Common myeloid progenitor, CD34-positive (primary cell): Measurements from ENCODE around the gene ARHGEF4.

Source experiments
- CTCF ChIA-PET: fragments of 350-600 bp; sonication (Branson Sonifier 250); formaldehyde crosslinking; loops from one replicate; lab custom pipeline; 2021; ENCODE audit warnings: antibody characterized with exemption; lab: Charles Lee
- POLR2A ChIA-PET: fragments of 350-600 bp; sonication (Branson Sonifier 250); formaldehyde crosslinking; loops from one replicate; lab custom pipeline; 2021; ENCODE audit warnings: antibody characterized with exemption; lab: Charles Lee
- DNase-seq, 3 donors: peaks; one replicate each; pipeline versions ENCODE4 v3.0.0 to v3.0.0-alpha.2; 2013
- H3K27ac ChIP-seq, 2 experiments: 1 replicate in 1 of 2; 2 replicates in 1 of 2; pipeline ENCODE4 v1.7.0; 2013; ENCODE audit warnings: inconsistent platforms in 2 of 2, low read length in 2 of 2, mild to moderate bottlenecking in 2 of 2, low read depth in 1 of 2, moderate library complexity in 1 of 2; ENCODE audit not compliant: severe bottlenecking in 2 of 2, insufficient read depth in 1 of 2, poor library complexity in 1 of 2
- H3K27me3 ChIP-seq, 5 experiments: replicated peaks in 2 of 5; 1 replicate in 3 of 5; 2 replicates in 2 of 5; pipeline versions ENCODE4 v1.6.1 to v1.7.0; 2013; ENCODE audit warnings: low read length in 4 of 5, mild to moderate bottlenecking in 2 of 5, moderate library complexity in 2 of 5, inconsistent platforms in 1 of 5; ENCODE audit not compliant: insufficient read depth in 5 of 5, control insufficient read depth in 4 of 5
- H3K36me3 ChIP-seq, 4 experiments: 1 replicate in 2 of 4; 2 replicates in 2 of 4; pipeline versions ENCODE4 v1.6.1 to v1.7.0; 2013; ENCODE audit warnings: low read length in 3 of 4, control low read depth in 1 of 4, mild to moderate bottlenecking in 1 of 4; ENCODE audit not compliant: control insufficient read depth in 4 of 4, insufficient read depth in 4 of 4
- H3K4me1 ChIP-seq, 4 experiments: 1 replicate in 3 of 4; 2 replicates in 1 of 4; pipeline versions ENCODE4 v1.6.1 to v1.7.1; 2013; ENCODE audit warnings: low read length in 3 of 4, mild to moderate bottlenecking in 3 of 4, control low read depth in 1 of 4, inconsistent platforms in 1 of 4, moderate library complexity in 1 of 4; ENCODE audit not compliant: control insufficient read depth in 4 of 4, insufficient read depth in 4 of 4; ENCODE audit errors: control extremely low read depth in 1 of 4
- H3K4me3 ChIP-seq, 7 experiments: 1 replicate in 4 of 7; 2 replicates in 3 of 7; pipeline versions ENCODE4 v1.5.1 to v1.7.0; 2013; ENCODE audit warnings: mild to moderate bottlenecking in 7 of 7, low read length in 6 of 7, moderate library complexity in 6 of 7, inconsistent platforms in 2 of 7, low read depth in 2 of 7, control low read depth in 1 of 7; ENCODE audit not compliant: insufficient read depth in 4 of 7, control insufficient read depth in 1 of 7; ENCODE audit errors: extremely low read depth in 1 of 7
- H3K9me3 ChIP-seq, 5 experiments: 1 replicate in 4 of 5; 2 replicates in 1 of 5; pipeline versions ENCODE4 v1.6.1 to v1.7.1; 2013; ENCODE audit warnings: low read length in 4 of 5, mild to moderate bottlenecking in 2 of 5, inconsistent platforms in 1 of 5, low read depth in 1 of 5, moderate library complexity in 1 of 5; ENCODE audit not compliant: control insufficient read depth in 4 of 5, insufficient read depth in 2 of 5; ENCODE audit errors: control extremely low read depth in 1 of 5
- WGBS: methylation state at CpG from one replicate; pipeline ENCODE4 v1.1.5; 2013; ENCODE audit not compliant: insufficient coverage; 5-methylcytosine and 5-hydroxymethylcytosine counted together

Gene ARHGEF4

DNA sequence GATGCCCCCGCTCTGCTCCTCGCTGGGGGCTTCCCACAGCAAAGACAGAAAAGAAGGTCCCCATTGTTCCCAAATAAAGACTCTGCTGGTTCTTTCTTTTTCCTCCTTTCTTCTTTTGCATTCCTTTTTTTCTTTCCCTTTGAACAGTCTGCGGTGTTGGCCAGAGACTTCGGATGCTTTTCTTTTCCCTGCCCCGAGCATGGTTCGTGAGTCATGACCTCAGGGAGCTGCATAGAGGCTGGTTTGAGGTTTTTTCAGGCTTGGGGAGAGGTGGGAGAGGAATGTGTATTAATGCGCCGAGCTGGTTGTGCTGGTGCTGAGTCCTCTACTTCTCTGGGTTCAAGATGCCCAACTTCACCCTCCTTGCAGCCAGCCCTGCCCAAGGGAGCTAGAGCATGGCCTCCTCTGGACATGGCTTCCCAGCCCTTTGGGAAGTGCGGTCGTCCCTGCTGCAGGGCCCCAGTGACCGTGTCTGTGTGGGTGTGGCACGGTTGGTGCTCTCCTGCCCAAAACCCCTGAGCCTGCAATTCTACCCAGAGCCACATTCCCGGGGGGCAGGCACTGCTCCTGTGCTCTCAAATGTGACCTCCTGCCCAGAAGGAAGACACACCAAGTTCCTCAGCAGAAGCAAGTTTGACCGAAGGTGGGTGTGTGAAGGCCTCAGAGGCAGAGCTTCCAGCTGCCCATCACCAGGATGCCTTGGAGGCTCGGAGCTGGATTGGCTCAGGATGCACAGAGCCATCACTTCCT is 9.0 kb upstream of the ARHGEF4 start:
- H3K27ac ChIP-seq = no peak overlapping the region
- no peak for DNase-seq
- peaks cover 0 to 3% (median 0%) of the 10 kb centered on the region in 4 experiments for H3K4me1 ChIP-seq
- WGBS = 88% methylated on average over 10 of the region's 15 CpGs
- POLR2A ChIA-PET = no interaction called here
- no peaks in the 10 kb centered on the region for H3K36me3 ChIP-seq
- peaks cover 0 to 42% (median 2%) of the 10 kb centered on the region in 5 experiments for H3K27me3 ChIP-seq
- no peak overlapping the region for H3K4me3 ChIP-seq
- CTCF ChIA-PET = no interaction called here
- no peaks in the 10 kb centered on the region for H3K9me3 ChIP-seq

- H3K4me3 ChIP-seq = no peak overlapping the region
- WGBS = 90% methylated on average over 3 of the region's 5 CpGs
- POLR2A ChIA-PET = no interaction called here
- peaks cover 0 to 3% (median 0%) of the 10 kb centered on the region in 4 experiments for H3K4me1 ChIP-seq
- H3K36me3 ChIP-seq = no peaks in the 10 kb centered on the region
- H3K9me3 ChIP-seq = no peaks in the 10 kb centered on the region
- CTCF ChIA-PET = no interaction called here
- H3K27ac ChIP-seq = no peak overlapping the region
- peaks cover 0 to 42% (median 2%) of the 10 kb centered on the region in 5 experiments for H3K27me3 ChIP-seq
- no peak for DNase-seq
Observed at GRCh38 chr2:130828461-130828860, 8.3 kb upstream of the ARHGEF4 start.

- Histone ChIP-seq H3K4me3 (no peak overlapping the region), H3K27ac (no peak overlapping the region), H3K27me3 (peaks cover 0 to 39% (median 2%) of the 10 kb centered on the region in 5 experiments), H3K36me3 (no peaks in the 10 kb centered on the region), H3K4me1 (peaks cover 0 to 3% (median 0%) of the 10 kb centered on the region in 4 experiments), H3K9me3 (no peaks in the 10 kb centered on the region)
- 100% methylated on average over 6 of the region's 10 CpGs for WGBS
- ChIA-PET CTCF (interaction anchor here (1.1 kb wide), 1 partner anchor 32 kb away, joined by 3 read pairs; no protein-coding TSS in a partner anchor), POLR2A (no interaction called here)
- DNase-seq = no peak
Observed at GRCh38 chr2:130829015-130829414, 7.7 kb upstream of the ARHGEF4 start.

- H3K9me3 ChIP-seq = no peaks in the 10 kb centered on the region
- WGBS = no CpG with 5 or more reads among the region's 2 CpGs
- CTCF ChIA-PET = no interaction called here
- DNase-seq = no peak
- no peak overlapping the region for H3K27ac ChIP-seq
- no peaks in the 10 kb centered on the region for H3K4me1 ChIP-seq
- POLR2A ChIA-PET = no interaction called here
- H3K36me3 ChIP-seq = no peaks in the 10 kb centered on the region
- H3K4me3 ChIP-seq = no peak overlapping the region
- peaks cover 0 to 55% (median 9%) of the 10 kb centered on the region in 5 experiments for H3K27me3 ChIP-seq
Observed at GRCh38 chr2:130830538-130830937, 6.2 kb upstream of the ARHGEF4 start.

DNA sequence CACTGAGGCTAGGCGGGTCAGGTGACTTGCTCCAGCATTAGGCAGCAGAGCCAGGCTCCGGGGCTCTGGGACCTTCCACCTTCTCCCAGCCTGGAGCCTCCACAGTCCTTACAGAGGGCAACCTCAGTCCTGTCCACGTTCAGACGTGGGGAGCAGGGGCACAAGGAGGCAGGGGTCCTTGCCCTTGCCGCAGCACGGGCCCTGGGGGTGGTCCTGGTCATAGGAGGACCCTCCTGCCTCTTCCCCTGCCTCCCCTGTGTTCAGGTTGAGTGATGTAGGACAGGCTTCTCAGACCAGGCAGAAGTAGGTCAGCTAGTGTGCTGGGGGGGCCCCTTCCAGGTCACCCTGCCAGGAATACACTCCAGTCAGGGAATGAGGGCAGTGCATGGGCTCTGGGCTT is 5.4 kb upstream of the ARHGEF4 start:
- Histone ChIP-seq H3K27me3 (peaks cover 0 to 61% (median 17%) of the 10 kb centered on the region in 5 experiments), H3K9me3 (no peaks in the 10 kb centered on the region), H3K4me1 (no peaks in the 10 kb centered on the region), H3K36me3 (no peaks in the 10 kb centered on the region), H3K27ac (no peak overlapping the region), H3K4me3 (no peak overlapping the region)
- DNase-seq = no peak
- CTCF ChIA-PET = no interaction called here
- 82% methylated on average over 6 of the region's 6 CpGs for WGBS
- POLR2A ChIA-PET = no interaction called here

GRCh38 chr2:130832296-130832940 is 4.3 kb upstream of the ARHGEF4 start:
- ChIA-PET POLR2A (no interaction called here), CTCF (no interaction called here)
- Histone ChIP-seq H3K4me1 (peaks cover 0 to 6% (median 3%) of the 10 kb centered on the region in 4 experiments), H3K27me3 (peaks cover 0 to 63% (median 20%) of the 10 kb centered on the region in 5 experiments), H3K9me3 (no peaks in the 10 kb centered on the region), H3K36me3 (no peaks in the 10 kb centered on the region), H3K27ac (no peak overlapping the region), H3K4me3 (no peak overlapping the region)
- WGBS = 85% methylated on average over 10 of the region's 12 CpGs
- DNase-seq = no peak
